Measurements from ENCODE around the gene ZG16B. TPM values are rescaled to one million over a fixed set of nuclear protein-coding genes. Genes with fewer than 3 reads are reported as not detected.

The ZG16B gene
- total RNA-seq, 1 donor from 2014 or later, result not detected

GRCh38 chr16:2820836-2821486 is 9.1 kb upstream of the ZG16B start:
- DNase-seq (ENCODE audit: low spot score), result peak; percentile 63
- intact Hi-C loops (cut with DNase I), result no loop called here

GRCh38 chr16:2821487-2822157 is 8.5 kb upstream of the ZG16B start:
- intact Hi-C loops (cut with DNase I), result no loop called here
- no peak for DNase-seq (ENCODE audit: low spot score)

- no peak for DNase-seq (ENCODE audit: low spot score)
- intact Hi-C loops (cut with DNase I), result no loop called here
Measured at GRCh38 chr16:2822158-2822495, 8.0 kb upstream of the ZG16B start.

- no peak for DNase-seq (ENCODE audit: low spot score)
- intact Hi-C loops (cut with DNase I), result no loop called here
Measured at GRCh38 chr16:2822496-2822895, 7.6 kb upstream of the ZG16B start.

- intact Hi-C loops (cut with DNase I), result no loop called here
- DNase-seq (ENCODE audit: low spot score), result no peak
Measured at GRCh38 chr16:2824626-2825025, 5.5 kb upstream of the ZG16B start.

- DNase-seq (ENCODE audit: low spot score), result peak; percentile 54
- intact Hi-C loops (cut with DNase I), result no loop called here
Measured at GRCh38 chr16:2825049-2825742, 4.9 kb upstream of the ZG16B start.

- peak; percentile 67 for DNase-seq (ENCODE audit: low spot score)
- intact Hi-C loops (cut with DNase I), result no loop called here
Measured at GRCh38 chr16:2825906-2826305, 4.2 kb upstream of the ZG16B start.

GRCh38 chr16:2826591-2827373 is 3.3 kb upstream of the ZG16B start:
- DNase-seq (ENCODE audit: low spot score), result peak; percentile 67
- intact Hi-C loops (cut with DNase I), result no loop called here

- DNase-seq (ENCODE audit: low spot score), result peak; percentile 60
- intact Hi-C loops (cut with DNase I), result no loop called here
Measured at GRCh38 chr16:2827374-2827791, 2.7 kb upstream of the ZG16B start.

- intact Hi-C loops (cut with DNase I), result no loop called here
- peak; percentile 70 for DNase-seq (ENCODE audit: low spot score)
Measured at GRCh38 chr16:2827831-2828520, 2.1 kb upstream of the ZG16B start.

GRCh38 chr16:2828521-2828840 is 1.6 kb upstream of the ZG16B start:
- DNase-seq (ENCODE audit: low spot score), result no peak
- intact Hi-C loops (cut with DNase I), result no loop called here

- intact Hi-C loops (cut with DNase I), result no loop called here
Measured at GRCh38 chr16:2828876-2829430, 1.1 kb upstream of the ZG16B start.

GRCh38 chr16:2830355-2830695 is 222 bp downstream of the ZG16B start:
- intact Hi-C loops (cut with DNase I), result no loop called here
- no peak for DNase-seq (ENCODE audit: low spot score)

More at GRCh38 chr16:2828876-2829430, 1.1 kb upstream of the ZG16B start:
- no peak for DNase-seq (ENCODE audit: low spot score)

GRCh38 chr16:2831203-2831602 is 1.1 kb downstream of the ZG16B start:
- intact Hi-C loops (cut with DNase I), result no loop called here
- no peak for DNase-seq (ENCODE audit: low spot score)

- no peak for DNase-seq (ENCODE audit: low spot score)
- intact Hi-C loops (cut with DNase I), result no loop called here
Measured at GRCh38 chr16:2833776-2834175, 3.7 kb downstream of the ZG16B start.

- intact Hi-C loops (cut with DNase I), result no loop called here
- no peak for DNase-seq (ENCODE audit: low spot score)
Measured at GRCh38 chr16:2834968-2835367, 4.9 kb downstream of the ZG16B start.

- no peak for DNase-seq (ENCODE audit: low spot score)
- intact Hi-C loops (cut with DNase I), result no loop called here
Measured at GRCh38 chr16:2835638-2836493, 5.8 kb downstream of the ZG16B start.

GRCh38 chr16:2836646-2837508 is 6.8 kb downstream of the ZG16B start:
- no peak for DNase-seq (ENCODE audit: low spot score)
- intact Hi-C loops (cut with DNase I), result no loop called here

Measured in cardiac septum (tissue), 1 donor.